ENCODE results near the gene IL1RAPL2. TPM values are rescaled to one million over a fixed set of nuclear protein-coding genes. Genes with fewer than 3 reads are reported as not detected.

The IL1RAPL2 gene
- total RNA-seq, 1 experiment from 2014 or later, result not detected

DNA sequence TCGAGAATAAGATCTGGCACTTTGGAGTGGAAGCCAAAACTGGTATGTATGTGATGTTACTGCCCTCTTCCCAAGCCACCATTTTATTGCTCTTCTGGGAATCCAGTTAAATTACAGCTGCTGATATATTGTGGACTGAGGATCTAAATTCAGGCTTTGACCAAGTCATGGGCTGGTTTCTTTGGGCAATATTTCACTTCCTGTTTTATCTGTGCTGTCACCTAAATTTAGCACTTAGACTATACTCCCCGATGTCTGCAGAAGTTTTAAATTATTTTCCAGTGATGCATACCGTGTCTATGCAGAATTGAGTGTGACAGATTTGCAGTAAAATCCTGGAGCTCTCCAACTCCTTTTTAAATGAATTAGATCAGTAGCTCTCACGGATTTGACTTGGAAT lies 554.5 kb downstream of the IL1RAPL2 start:
- CTCF ChIA-PET, result no interaction called here
- intact Hi-C loops (cut with micrococcal nuclease; ENCODE audit: unreplicated experiment), result no loop called here

GRCh38 chrX:105121186-105121585 lies 555.2 kb downstream of the IL1RAPL2 start:
- Histone ChIP-seq H3K27ac (ENCODE audit: low read length) (no peak overlapping the region), H3K9me3 (ENCODE audit: control insufficient read depth, insufficient read depth, low read depth, low read length) (no peaks in the 10 kb centered on the region), H3K36me3 (ENCODE audit: control insufficient read depth, insufficient read depth, low read length) (no peaks in the 10 kb centered on the region), H3K27me3 (ENCODE audit: control insufficient read depth, insufficient read depth, low read length) (no peaks in the 10 kb centered on the region), H3K4me3 (ENCODE audit: low read depth in 2 of 2, low read length in 2 of 2) (no peak overlapping the region), H3K4me1 (ENCODE audit: control insufficient read depth, insufficient read depth, low read length) (no peaks in the 10 kb centered on the region)
- DNase-seq (ENCODE audit: low read depth, low spot score) (no peak), ATAC-seq (no peak)
- POLR2A ChIA-PET, result no interaction called here
- TF ChIP-seq, protein P1, sequence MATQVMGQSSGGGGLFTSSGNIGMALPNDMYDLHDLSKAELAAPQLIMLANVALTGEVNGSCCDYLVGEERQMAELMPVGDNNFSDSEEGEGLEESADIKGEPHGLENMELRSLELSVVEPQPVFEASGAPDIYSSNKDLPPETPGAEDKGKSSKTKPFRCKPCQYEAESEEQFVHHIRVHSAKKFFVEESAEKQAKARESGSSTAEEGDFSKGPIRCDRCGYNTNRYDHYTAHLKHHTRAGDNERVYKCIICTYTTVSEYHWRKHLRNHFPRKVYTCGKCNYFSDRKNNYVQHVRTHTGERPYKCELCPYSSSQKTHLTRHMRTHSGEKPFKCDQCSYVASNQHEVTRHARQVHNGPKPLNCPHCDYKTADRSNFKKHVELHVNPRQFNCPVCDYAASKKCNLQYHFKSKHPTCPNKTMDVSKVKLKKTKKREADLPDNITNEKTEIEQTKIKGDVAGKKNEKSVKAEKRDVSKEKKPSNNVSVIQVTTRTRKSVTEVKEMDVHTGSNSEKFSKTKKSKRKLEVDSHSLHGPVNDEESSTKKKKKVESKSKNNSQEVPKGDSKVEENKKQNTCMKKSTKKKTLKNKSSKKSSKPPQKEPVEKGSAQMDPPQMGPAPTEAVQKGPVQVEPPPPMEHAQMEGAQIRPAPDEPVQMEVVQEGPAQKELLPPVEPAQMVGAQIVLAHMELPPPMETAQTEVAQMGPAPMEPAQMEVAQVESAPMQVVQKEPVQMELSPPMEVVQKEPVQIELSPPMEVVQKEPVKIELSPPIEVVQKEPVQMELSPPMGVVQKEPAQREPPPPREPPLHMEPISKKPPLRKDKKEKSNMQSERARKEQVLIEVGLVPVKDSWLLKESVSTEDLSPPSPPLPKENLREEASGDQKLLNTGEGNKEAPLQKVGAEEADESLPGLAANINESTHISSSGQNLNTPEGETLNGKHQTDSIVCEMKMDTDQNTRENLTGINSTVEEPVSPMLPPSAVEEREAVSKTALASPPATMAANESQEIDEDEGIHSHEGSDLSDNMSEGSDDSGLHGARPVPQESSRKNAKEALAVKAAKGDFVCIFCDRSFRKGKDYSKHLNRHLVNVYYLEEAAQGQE (IDR thresholded peaks at IDR 0.05; ENCODE audit: insufficient read depth in 1 of 2, low read depth in 2 of 2, low read length in 1 of 2), result no peak
- TF ChIP-seq, protein P2, sequence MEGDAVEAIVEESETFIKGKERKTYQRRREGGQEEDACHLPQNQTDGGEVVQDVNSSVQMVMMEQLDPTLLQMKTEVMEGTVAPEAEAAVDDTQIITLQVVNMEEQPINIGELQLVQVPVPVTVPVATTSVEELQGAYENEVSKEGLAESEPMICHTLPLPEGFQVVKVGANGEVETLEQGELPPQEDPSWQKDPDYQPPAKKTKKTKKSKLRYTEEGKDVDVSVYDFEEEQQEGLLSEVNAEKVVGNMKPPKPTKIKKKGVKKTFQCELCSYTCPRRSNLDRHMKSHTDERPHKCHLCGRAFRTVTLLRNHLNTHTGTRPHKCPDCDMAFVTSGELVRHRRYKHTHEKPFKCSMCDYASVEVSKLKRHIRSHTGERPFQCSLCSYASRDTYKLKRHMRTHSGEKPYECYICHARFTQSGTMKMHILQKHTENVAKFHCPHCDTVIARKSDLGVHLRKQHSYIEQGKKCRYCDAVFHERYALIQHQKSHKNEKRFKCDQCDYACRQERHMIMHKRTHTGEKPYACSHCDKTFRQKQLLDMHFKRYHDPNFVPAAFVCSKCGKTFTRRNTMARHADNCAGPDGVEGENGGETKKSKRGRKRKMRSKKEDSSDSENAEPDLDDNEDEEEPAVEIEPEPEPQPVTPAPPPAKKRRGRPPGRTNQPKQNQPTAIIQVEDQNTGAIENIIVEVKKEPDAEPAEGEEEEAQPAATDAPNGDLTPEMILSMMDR (IDR thresholded peaks at IDR 0.05), result no peak
- TF ChIP-seq SIN3A (IDR thresholded peaks at IDR 0.05; ENCODE audit: borderline replicate concordance, insufficient read depth, low read depth, low read length) (no peak), POLR2AphosphoS5 (IDR thresholded peaks at IDR 0.05; ENCODE audit: low read depth, low read length) (no peak), TCF7L2 (IDR thresholded peaks at IDR 0.05; ENCODE audit: low read depth, low read length) (no peak)
- in situ Hi-C loops (cut with HindIII; ENCODE audit: low pct_unique_long_range_greater_than_20kb, low sequenced_read_pairs) (no loop called here), intact Hi-C loops (cut with micrococcal nuclease; ENCODE audit: unreplicated experiment) (no loop called here)
- CTCF ChIA-PET, result no interaction called here
- no TSS peak for BruUV-seq (replicated peaks)

More for the DNA sequence above, 554.5 kb downstream of the IL1RAPL2 start:
- POLR2A ChIA-PET, result no interaction called here
- Histone ChIP-seq H3K27me3 (ENCODE audit: control insufficient read depth, insufficient read depth, low read length) (no peaks in the 10 kb centered on the region), H3K9me3 (ENCODE audit: control insufficient read depth, insufficient read depth, low read depth, low read length) (no peaks in the 10 kb centered on the region), H3K4me3 (ENCODE audit: low read depth in 2 of 2, low read length in 2 of 2) (no peak overlapping the region), H3K36me3 (ENCODE audit: control insufficient read depth, insufficient read depth, low read length) (no peaks in the 10 kb centered on the region), H3K4me1 (ENCODE audit: control insufficient read depth, insufficient read depth, low read length) (no peaks in the 10 kb centered on the region), H3K27ac (ENCODE audit: low read length) (no peak overlapping the region)
- in situ Hi-C loops (cut with HindIII; ENCODE audit: low pct_unique_long_range_greater_than_20kb, low sequenced_read_pairs), result no loop called here
- ATAC-seq (no peak), DNase-seq (ENCODE audit: low read depth, low spot score) (no peak)
- no TSS peak for BruUV-seq (replicated peaks)
- TF ChIP-seq, protein P2 (IDR thresholded peaks at IDR 0.05), result no peak
- no peak for TF ChIP-seq SIN3A (IDR thresholded peaks at IDR 0.05; ENCODE audit: borderline replicate concordance, insufficient read depth, low read depth, low read length)
- TF ChIP-seq POLR2AphosphoS5 (IDR thresholded peaks at IDR 0.05; ENCODE audit: low read depth, low read length), result no peak
- TF ChIP-seq, protein P1 (IDR thresholded peaks at IDR 0.05; ENCODE audit: insufficient read depth in 1 of 2, low read depth in 2 of 2, low read length in 1 of 2), result no peak
- no peak for TF ChIP-seq TCF7L2 (IDR thresholded peaks at IDR 0.05; ENCODE audit: low read depth, low read length)
